GM19035 (cell line): ENCODE data around the gene ZBED5.
"Not testable (repeated sequence)": the region's sequence is repeated elsewhere in the genome, so short reads cannot be mapped to it uniquely, and the experiment has no call there.

ENCODE experiments used
- ATAC-seq: cut with Tn5 transposase; IDR thresholded peaks from one replicate; pipeline ENCODE4 v1.9.1; 2021; ENCODE audit not compliant: unreplicated experiment

ZBED5 gene

DNA sequence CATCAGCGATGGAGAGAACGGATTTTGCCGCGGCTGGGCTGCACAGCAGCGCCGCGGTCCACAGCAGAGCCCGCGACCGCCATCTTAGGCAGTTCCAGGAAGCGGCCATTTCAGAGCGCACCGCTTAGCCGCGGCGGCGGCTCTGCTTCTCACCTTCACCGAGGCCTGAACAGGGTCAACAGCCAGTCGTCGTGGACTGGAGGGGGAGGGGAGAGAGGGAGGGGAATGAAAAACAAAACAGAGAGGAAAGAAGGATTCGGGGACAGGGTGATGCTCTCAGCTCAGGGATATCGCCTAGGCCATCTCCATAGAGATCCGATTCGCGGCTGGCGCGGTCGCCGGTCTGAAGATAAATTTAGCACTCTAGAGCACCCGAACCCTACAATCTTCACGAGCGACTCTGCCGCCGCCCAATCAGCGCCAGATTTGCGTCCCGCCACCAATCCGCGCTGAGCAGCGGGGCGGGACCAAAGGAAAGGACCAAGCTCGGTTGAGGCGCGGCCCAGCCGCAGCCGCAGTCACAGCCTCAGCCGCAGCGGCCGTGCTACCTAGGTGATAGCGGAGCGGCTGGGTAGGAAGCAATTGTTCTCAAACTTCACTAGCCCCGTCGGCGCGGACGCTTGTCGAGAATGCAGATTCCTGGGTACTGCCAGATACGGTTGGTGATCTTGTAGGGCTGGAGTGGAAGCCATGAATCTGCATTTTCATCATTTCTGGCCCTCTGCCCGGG, at the start of gene ZBED5:
ZBED5 (minus strand) TSS at position 345 of the 730 bp plus-strand sequence. CDS start 3,108 bp downstream, outside the sequence.
- peak; percentile 88 for ATAC-seq

DNA sequence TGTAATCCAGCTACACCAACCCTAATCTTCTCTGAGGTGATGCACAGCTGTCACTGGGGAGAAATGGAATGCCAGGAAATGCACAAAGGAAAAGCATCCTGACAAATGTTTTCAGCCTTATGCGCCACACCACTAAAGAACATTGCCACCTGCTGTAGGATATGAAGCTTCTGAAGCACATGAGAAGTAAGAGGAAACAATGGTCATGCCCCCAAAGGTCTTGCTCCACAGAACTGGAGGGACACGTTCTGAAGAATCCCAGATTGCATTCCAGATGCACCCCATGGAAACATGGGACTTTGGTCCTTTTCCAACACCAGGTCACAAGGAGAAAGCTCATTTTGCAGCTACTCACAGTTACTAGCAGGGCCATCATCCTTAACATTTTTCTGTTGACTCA, 48.7 kb upstream of the ZBED5 start:
- ATAC-seq, result no peak

DNA sequence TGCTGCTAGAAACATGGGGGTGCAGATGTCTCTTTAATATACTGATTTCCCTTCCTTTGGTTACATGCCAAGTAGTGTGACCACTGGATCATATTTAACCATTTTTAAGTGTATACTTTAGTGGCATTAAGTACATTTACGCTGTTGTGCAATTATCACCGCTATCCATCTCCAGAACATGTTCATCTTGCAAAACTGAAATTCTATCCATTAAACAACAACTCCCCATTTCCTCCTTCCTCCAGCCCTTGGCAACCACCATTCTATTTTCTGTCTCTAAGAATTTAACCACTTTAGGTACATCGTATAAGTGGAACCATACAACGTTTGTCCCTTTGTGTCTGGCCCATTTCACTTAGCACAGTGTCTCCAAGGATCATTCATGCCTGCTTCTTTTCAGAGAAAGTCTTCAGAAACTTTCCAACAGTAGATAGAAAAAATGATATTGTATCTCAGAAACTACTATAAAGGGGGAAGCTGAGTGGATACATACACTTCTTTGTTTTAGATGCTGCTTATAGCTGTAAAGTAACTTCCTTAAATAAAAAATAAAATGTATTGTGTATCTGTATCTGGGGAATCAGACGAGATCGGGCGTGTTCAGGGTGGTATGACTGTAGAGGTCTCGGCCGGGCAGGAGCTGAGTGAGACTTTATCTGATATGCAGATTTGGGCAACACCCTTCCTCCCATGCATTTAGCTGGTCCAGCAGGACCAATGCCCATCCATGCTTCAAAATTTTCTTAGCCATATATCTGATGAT, 44.6 kb upstream of the ZBED5 start:
- no peak for ATAC-seq

DNA sequence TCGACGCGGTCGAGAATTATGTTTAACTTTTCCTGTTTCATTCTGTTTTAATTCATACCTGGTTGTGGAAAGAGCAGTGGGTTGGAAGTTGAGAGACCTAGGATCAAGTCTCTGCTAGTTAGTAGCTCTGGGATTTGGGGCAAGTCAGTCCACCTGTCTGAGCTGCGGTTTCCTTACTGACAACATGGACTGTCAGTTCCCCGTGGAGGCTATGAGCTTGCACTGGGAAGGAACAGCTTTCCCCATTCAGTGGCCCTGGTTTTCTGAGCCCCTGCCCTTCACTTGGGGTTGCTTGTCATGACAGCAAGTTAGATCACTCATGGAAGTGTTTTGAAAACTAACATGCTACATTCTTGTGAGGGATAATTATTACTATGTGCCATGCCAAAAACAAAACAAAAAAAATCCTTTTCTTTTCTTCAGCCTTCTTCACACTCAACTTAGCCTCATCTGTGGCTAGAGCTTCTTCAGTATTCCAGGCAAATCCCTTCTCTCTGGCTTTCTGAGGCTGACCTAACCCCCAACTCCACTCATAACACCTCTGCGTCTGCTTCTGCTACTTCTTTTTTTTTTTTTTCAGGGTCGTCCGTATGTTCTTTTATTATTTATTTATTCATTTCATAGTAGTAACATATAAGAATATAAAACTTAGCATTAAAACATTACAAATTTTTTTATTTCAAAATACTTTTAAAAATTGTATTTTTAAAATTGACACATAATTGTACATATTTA, 43.0 kb upstream of the ZBED5 start:
- ATAC-seq, result no peak

DNA sequence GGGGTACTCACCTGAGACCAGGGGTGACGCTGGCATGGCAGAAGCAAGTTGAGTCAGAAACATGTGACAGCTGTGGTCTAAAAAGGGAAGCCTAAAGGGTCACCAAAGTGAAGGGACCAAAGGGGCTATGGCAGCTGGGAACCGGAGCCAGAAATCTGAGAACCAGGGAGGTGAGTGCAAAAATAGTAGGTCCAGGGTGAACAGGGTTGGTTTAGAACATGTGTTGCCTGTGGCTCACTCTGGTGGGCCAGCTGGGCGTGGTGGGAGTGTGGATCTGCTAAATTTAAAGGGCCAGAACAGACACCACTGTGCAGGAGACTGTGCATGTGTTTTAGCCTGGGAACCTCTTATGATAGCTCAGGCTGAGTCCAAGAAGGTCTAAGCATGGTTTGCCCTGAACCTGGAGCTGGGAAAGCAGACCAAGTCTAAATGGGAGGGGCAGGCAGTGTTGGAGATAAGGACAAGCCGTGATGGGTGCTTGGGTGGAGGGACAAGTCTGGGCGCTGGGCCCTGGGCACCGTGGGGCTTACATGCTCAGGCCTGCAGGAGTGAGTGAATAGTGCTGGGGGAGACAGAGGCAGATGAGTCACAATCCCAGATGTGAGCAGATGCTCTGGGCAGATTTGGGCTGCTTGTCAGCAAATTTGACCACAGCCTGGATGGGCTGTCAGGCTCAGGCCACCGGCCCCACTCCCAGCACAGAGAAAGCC, 41.4 kb upstream of the ZBED5 start:
- ATAC-seq, result no peak

DNA sequence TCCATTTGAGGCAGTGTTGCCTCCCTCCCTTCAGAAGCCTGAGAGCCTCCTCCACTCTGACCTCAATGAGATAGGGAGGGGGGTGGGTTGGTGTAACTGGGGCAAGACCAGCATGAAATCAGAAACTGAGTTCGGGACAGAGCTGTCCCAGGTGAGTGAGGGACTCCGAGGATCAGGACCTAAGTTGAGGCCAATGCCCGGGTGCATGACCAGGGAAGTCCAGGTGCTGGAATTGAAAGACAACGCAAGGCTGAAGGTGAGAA, 40.8 kb upstream of the ZBED5 start:
- no peak for ATAC-seq

DNA sequence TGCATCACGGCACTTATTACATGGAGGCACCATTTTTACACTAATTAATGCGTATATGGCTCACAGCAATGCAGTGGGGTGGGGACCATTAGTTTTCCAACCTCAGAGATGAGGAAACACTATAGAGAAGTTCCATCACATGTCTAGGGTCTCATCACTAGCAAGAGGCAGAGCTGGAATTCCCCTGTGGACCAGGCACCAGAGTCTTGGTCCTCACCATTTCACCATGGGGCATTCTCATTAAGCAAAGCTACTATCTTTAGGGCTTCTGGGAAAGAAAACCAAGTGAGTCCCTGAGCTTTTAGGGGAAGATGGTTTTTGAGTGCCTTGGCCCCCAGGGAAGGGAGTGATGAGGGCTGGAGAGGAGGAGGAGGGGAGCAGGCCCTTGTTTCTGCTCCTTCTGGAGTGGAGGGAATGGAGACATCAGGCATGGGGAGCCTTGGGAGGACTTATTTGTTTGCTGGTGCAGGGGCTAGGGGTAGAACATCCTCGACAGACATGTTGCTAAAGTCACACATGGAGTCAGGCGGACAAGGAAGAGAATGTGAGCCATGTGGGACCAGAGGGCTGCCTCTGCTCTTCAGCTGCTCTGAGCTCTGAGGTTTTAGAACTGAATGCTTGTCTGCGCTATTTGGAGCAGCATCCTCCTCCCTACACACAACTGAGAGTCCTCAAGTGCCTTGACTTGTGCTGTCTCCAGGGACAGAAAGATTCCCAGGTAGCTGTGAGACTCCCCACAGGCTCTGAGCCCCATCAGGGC, 40.3 kb upstream of the ZBED5 start:
- no peak for ATAC-seq

DNA sequence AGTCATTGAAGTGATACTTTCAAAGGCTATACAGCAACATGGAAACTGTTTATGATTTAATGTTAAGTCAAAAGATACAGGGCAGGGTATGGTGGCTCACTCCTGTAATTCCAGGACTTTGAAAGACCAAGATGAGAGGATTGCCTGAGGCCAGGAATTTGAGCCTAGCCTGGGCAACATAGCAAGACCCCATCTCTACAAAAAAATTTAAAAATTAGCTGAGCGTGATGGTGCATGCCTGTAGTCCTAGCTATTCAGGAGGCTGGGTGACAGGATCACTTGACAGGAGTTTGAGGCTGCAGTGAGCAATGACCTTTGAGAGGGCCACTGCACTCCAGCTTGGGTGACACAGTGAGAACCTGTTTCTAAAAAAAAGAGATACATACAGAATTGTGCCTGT, 39.3 kb upstream of the ZBED5 start:
- no peak for ATAC-seq

DNA sequence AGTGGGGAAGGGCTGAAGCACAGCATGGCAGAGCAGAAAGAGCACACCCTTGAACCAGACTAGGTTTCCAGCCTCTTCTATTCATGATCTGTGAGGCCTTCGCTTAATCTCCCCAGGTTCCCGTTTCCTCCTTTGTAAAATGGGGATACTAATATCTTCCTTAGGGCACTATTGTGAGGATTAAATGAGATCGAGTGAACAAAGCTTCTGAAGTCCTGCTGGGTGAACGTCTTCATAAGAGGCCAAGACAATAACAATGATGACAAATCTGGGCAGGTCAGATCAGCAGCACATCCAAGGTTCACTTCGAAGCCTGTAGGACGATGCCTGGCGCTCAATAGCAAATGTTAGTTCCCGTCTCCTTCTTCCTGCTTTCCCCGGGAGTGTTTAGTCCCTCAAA, 38.6 kb upstream of the ZBED5 start:
- no peak for ATAC-seq

DNA sequence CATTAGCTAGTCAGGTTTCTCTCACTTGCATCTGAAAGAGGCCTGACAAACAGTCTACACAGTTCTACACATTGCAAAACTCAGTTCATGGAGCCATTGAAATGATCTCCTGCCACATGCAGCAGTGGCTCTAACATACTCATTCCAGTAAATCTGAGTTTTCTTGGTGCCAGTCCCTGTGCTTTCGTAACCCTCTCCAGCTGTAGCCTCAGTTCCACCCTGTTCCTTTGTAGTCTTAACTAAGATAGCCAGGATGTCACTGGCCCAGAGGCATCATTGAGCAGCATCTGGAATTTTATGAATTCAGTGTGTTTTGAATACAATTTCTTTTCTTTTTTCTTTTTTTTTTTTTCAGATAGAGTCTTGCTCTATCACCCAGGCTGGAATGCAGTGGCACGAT, 37.4 kb upstream of the ZBED5 start:
- ATAC-seq, result no peak

DNA sequence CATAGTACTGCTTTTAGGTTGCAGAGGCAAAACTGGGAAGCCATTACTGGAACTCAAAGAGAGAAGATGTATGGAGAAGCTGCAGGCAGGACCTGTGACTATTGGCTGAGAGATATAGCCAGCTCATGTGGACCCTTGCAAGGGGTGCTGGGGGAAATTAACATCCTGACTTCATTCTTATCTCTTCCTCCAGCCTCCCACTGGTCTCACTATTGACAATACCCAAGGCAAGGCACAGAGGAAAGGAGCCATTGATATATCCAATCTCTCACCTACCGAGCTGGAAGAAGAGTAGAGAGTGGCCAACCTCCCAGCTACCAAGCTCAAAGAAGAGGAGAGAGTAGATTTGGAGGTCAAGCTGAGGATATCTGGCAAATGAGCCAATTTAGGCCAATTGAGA, 36.8 kb upstream of the ZBED5 start:
- ATAC-seq, result no peak

DNA sequence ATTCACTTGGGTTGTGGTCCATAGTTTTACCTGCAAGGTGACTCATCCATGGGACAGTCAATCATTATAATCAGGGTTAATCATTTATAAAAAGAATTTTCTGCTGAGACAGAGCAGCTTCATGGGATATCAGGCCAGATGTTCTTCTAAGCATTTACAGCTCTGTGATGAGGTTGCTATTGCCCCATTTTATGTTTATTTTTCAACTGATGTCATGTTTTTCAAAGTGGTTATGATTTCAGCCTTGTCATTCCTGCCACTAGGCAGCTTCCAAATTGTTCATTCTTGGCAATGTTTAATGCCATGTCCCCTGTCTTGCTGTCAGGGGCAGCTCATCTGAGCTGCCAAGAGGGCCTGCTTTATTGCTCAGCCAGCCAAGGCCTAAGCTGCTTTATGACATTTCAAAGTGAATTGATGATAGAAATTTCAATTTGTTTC, 35.9 kb upstream of the ZBED5 start:
- no peak for ATAC-seq

DNA sequence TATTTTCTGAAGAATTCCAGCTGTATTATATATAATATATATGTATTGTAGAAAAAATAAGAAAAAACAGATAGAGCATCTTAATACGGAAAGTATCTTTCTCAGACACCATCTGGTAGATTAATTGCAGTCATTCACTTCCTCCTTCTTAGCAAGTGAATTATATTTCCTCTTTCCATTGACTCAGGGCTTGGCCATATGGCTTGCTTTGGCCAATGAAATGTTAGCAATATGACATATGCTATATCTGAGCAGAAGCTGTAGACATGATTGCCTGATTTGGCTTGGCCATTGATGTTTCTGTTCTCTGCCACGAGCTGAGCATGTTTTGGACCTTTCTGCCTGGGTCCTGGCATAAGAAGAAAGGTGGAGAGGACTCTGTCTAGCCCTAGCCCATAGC, 34.4 kb upstream of the ZBED5 start:
- ATAC-seq, result no peak

DNA sequence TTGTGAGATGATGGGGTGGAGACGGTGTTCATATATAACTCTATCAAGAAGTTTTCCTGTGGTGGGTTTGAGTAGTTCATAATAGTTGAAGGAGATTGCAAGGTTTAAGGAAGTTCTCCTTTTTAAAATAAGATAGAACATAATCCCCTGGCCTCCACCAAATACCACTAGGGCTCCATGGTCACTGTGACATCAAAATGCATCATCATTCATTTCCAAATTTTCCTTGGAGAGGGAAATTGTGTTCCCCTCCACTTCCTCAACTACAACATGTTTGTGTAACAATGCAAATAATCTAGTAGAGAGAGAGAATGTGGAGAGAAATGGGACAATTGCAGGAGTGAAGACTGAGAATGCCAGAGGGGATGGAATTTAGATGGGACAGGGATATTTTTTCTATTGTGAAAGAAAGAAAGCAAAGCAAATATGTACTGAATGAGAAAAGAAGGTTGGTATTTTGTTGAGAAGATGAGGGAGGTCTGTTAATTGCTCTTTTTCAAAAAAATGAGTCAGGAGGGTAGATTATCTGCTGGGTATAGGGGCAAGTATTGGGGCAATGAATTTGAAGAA, 33.4 kb upstream of the ZBED5 start:
- no peak for ATAC-seq

DNA sequence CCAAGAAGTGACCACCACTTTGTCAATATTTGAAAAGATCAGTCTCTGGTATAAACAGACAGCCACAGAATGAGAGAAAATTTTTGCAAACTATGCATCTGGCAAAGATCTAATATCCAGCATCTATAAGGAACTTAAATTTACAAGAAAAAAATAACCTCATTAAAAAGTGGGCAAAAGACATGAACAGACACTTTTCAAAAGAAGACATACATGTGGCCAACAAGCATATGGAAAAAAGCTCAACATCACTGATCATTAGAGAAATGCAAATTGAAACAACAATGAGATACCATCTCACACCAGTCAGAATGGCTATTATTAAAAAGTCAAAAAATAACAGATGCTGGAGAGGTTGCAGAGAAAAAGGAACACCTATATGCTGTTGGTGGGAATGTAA, 32.2 kb upstream of the ZBED5 start:
- not testable (repeated sequence) for ATAC-seq

DNA sequence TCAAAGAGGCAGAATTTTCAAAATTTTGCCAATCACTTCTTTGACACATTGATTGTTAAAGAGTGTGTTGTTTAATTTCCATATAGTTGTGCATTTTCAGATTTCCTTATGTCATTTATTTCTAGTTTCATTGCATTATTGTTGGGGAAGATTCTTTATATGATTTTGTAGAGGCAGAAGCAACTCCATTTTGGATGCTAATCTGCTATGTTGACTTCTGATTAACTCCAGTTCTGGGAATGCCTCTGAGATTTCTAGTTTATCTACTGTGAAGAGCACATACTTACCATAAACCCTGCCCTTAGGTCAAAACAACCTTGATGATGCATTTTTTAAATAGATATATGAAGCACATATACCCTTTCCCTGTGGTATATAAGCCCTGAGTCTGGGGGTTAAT, 29.5 kb upstream of the ZBED5 start:
- no peak for ATAC-seq

DNA sequence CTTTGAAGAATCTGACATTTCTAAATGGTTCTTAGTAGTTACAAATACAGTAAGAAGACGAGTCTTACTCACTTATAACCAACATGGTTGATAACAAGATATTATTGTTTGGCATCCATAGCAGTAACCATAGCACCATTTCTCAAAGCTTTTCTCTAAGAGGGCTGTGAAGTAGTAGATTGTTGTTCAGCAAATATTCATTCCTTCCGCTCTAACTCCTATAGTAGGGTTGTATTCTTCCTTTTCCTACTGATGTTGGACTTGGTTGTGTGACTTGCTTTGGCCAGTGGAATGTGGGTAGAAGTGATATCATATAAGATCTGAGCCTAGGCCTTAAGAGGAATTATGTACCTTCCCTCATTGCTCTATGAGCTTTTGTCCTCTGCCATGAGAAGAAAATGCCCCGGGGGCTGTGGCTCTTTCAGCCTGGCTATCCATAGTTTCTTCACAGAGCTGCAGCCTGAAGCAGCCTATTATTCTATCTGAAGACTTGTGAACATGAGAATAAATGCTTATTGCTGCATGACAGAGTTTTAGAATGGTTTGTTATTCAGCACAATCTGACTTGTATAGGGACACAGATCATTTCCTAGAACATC, 28.9 kb upstream of the ZBED5 start:
- ATAC-seq, result no peak

DNA sequence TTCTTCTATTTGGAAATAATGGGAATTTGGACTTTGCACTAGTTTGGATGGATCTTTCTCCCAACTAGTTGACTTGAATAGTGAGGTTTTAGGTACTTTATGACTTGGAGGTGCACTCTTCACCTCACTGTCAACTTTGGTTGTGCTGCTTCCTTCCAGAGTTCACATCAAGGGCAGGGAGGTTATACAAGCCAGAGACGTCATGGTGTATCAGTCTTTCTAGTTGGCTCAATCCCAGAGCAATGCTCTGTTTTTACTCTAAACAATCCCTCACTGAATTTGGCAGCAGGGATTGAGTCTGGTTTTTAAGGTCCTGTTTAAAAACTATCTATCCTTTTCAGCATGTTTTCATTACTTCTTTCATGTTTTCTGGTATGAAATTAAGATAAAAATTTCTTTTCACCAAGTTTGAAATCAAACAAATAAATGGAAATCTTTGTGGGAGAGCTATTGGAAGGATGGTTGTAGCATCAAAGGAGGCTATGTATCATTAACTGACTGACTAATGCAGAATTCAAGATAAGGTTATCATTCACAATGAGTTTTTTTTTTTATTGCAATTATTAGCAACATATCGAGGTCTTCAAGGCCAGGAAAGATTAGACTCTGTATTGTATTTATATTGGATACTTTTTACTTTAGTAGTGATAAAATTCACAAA, 28.0 kb upstream of the ZBED5 start:
- ATAC-seq, result no peak

DNA sequence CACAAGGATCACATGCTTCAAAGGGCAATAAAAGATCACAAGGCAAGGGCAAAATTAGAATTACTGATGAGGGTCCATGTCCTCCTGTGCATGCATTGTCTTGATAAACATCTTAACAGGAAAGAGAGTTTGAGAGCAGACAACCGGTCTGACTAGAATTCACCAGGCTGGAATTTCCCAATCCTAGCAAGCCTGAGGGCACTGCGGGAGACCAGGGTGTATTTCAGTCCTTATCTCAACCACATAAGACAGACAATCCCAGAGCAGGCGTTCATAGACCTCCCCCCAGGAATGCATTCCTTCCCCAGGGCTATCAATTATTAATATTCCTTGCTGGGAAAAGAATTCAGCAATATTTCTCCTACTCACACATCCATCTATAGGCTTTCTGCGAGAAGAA, 26.4 kb upstream of the ZBED5 start:
- not testable (repeated sequence) for ATAC-seq

DNA sequence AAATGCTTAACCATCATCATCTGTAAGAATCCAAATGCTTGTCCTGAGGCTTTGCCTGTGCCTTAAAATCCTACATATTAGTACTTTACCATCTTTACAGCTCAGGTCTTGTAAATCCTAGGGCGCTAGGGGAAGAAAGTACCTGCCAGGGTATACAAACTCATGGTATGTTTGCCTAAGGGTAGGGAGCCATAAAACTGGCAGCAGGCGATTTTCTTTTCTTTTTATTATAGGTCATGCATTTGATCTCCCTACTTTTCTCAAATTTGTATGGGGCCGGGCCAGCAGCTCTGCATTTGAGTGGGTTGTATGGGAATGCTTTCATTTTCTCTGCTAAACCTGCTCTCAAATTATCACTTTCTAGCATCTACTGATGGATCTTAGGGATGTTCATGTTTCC, 24.0 kb upstream of the ZBED5 start:
- ATAC-seq, result no peak
